HCT116 (cell line): Measurements from ENCODE around the gene IMMP2L. TPM values are rescaled to one million over a fixed set of nuclear protein-coding genes. Genes with fewer than 3 reads are reported as not detected.

Experiments
- ATAC-seq: fragments of 200-7000 bp; cut with Tn5 transposase; 2 replicates; pipeline ENCODE4 v1.9.1; 2020; ENCODE audit warnings: mild to moderate bottlenecking, moderate library complexity
- BruUV-seq: library from RNA; stranded (reverse); fragments of 400-500 nt; replicated peaks from 2 replicates; lab custom pipeline; 2021; lab: Mats Ljungman, UMichigan
- CTCF ChIA-PET: fragments of 300-600 bp; sonication (Branson Sonifier 250); formaldehyde crosslinking; loops from one replicate; lab custom pipeline; 2021; ENCODE audit warnings: antibody characterized with exemption; lab: Charles Lee
- POLR2A ChIA-PET: fragments of 300-600, 350-600 bp; sonication (Branson Sonifier 250); formaldehyde crosslinking; loops from one replicate; lab custom pipeline; 2021; ENCODE audit warnings: antibody characterized with exemption; lab: Charles Lee
- RAD21 ChIA-PET, 2 experiments: fragments of 300-600 bp; sonication (Branson Sonifier 250); formaldehyde crosslinking; loops; one replicate each; lab custom pipeline; 2023; ENCODE audit warnings: low total read pairs in 2 of 2; ENCODE audit not compliant: uncharacterized antibody in 2 of 2, unreplicated experiment in 2 of 2, low non-redundant PET in 1 of 2; lab: Charles Lee
- DNase-seq: peaks from one replicate; pipeline ENCODE4 v3.0.0-alpha.2; 2010; ENCODE audit warnings: low read depth, low spot score
- H2AFZ ChIP-seq: fragments of 200-600 bp; shearing (Covaris generic), sonication (generic); 2 replicates; pipeline ENCODE4 v1.6.1; 2017; ENCODE audit warnings: low read depth, mixed run types, mixed read lengths, antibody characterized with exemption, low read length; ENCODE audit not compliant: poor library complexity, severe bottlenecking
- H3K27ac ChIP-seq: 2 replicates; pipeline ENCODE4 v1.5.1; 2012; ENCODE audit warnings: low read depth, low read length
- H3K27me3 ChIP-seq: fragments of 200-600 bp; sonication (generic); 2 replicates; pipeline ENCODE4 v1.6.1; 2016; ENCODE audit warnings: mixed run types, low read length, mixed read lengths; ENCODE audit not compliant: insufficient read depth
- H3K36me3 ChIP-seq, 2 experiments: fragments of 200-500 bp in 1 of 2; fragments of 200-600 bp in 1 of 2; sonication (Bioruptor generic) in 1 of 2; sonication (generic) in 1 of 2; 2 replicates each; pipeline versions ENCODE4 v1.5.1 to v1.6.1; 2014 to 2016; ENCODE audit warnings: low read length in 2 of 2, inconsistent platforms in 1 of 2, mixed read lengths in 1 of 2, mixed run types in 1 of 2; ENCODE audit not compliant: insufficient read depth in 2 of 2, control insufficient read depth in 1 of 2
- H3K4me1 ChIP-seq, 2 experiments: fragments of 200-600 bp in 1 of 2; sonication (generic) in 1 of 2; 2 replicates each; pipeline versions ENCODE4 v1.5.1 to v1.6.1; 2012 to 2017; ENCODE audit warnings: low read length in 2 of 2, inconsistent platforms in 1 of 2, mild to moderate bottlenecking in 1 of 2, mixed read lengths in 1 of 2, mixed run types in 1 of 2, moderate library complexity in 1 of 2; ENCODE audit not compliant: insufficient read depth in 2 of 2, control insufficient read depth in 1 of 2
- H3K4me2 ChIP-seq: fragments of 200-600 bp; sonication (generic); 2 replicates; pipeline ENCODE4 v1.6.1; 2017; ENCODE audit warnings: mixed run types, low read length, mixed read lengths
- H3K4me3 ChIP-seq, 2 experiments: fragments of 200-600 bp in 1 of 2; sonication (generic) in 1 of 2; replicated peaks in 1 of 2; 2 replicates each; pipeline ENCODE4 v1.5.1; 2011 to 2016; ENCODE audit warnings: low read length in 2 of 2, control low read depth in 1 of 2, low read depth in 1 of 2, mild to moderate bottlenecking in 1 of 2, mixed read lengths in 1 of 2, mixed run types in 1 of 2
- H3K79me2 ChIP-seq: fragments of 200-600 bp; sonication (generic); 2 replicates; pipeline ENCODE4 v1.6.1; 2017; ENCODE audit warnings: mild to moderate bottlenecking, mixed run types, low read length, moderate library complexity, mixed read lengths; ENCODE audit not compliant: insufficient read depth
- H3K9ac ChIP-seq: fragments of 200-600 bp; sonication (generic); 2 replicates; pipeline ENCODE4 v1.6.1; 2016; ENCODE audit warnings: low read length, mixed read lengths
- H3K9me2 ChIP-seq: fragments of 200-600 bp; sonication (generic), shearing (Covaris generic); 2 replicates; pipeline ENCODE4 v1.6.1; 2017; ENCODE audit warnings: mixed run types, mild to moderate bottlenecking, moderate library complexity; ENCODE audit not compliant: insufficient read depth
- H3K9me3 ChIP-seq, 2 experiments: fragments of 200-500 bp in 1 of 2; fragments of 200-600 bp in 1 of 2; sonication (Bioruptor generic) in 1 of 2; sonication (generic) in 1 of 2; 2 replicates each; pipeline ENCODE4 v1.6.1; 2014 to 2017; ENCODE audit warnings: low read length in 2 of 2, mixed read lengths in 2 of 2, inconsistent platforms in 1 of 2, low read depth in 1 of 2, mild to moderate bottlenecking in 1 of 2, mixed run types in 1 of 2, moderate library complexity in 1 of 2; ENCODE audit not compliant: control insufficient read depth in 1 of 2, insufficient read depth in 1 of 2
- H4K20me1 ChIP-seq: fragments of 200-600 bp; sonication (generic), shearing (Covaris generic); 2 replicates; pipeline ENCODE4 v1.6.1; 2017; ENCODE audit warnings: mixed run types, mild to moderate bottlenecking, moderate library complexity; ENCODE audit not compliant: insufficient read depth
- CBX3 ChIP-seq: IDR thresholded peaks from 2 replicates; pipeline ENCODE4 v1.6.1; 2012; ENCODE audit warnings: low read depth
- CEBPB ChIP-seq: IDR thresholded peaks from 2 replicates; pipeline ENCODE4 v1.6.1; 2012; ENCODE audit warnings: low read depth
- EZH2phosphoT487 ChIP-seq: fragments of 200-600 bp; IDR thresholded peaks from 2 replicates; pipeline ENCODE4 v1.6.1; 2018; ENCODE audit warnings: antibody characterized with exemption, borderline replicate concordance
- FOSL1 ChIP-seq: IDR thresholded peaks from 2 replicates; pipeline ENCODE4 v1.6.1; 2012; ENCODE audit warnings: low read depth
- POLR2AphosphoS5 ChIP-seq: IDR thresholded peaks from 2 replicates; pipeline ENCODE4 v1.6.1; 2011; ENCODE audit warnings: mild to moderate bottlenecking, low read depth, low read length, moderate library complexity
- RAD21 ChIP-seq: IDR thresholded peaks from 2 replicates; pipeline ENCODE4 v1.6.1; 2012; ENCODE audit warnings: low read depth, mild to moderate bottlenecking
- ZNF274 ChIP-seq: fragments of 200-500 bp; sonication (Bioruptor generic); IDR thresholded peaks from 2 replicates; pipeline ENCODE4 v1.6.1; 2014; ENCODE audit warnings: mild to moderate bottlenecking, low read depth, low read length, inconsistent platforms
- intact Hi-C: fragments of 100-400 bp; cut with micrococcal nuclease; formaldehyde crosslinking; loops from 2 replicates; pipeline ENCODE4 v1.10.0; 2022
- total RNA-seq: library from RNA; stranded (reverse); gene quantifications from one replicate; pipeline ENCODE4 v1.2.1, GENCODE V29; 2021; ENCODE audit not compliant: unreplicated experiment

Gene IMMP2L
- total RNA-seq, 1 experiment from 2014 or later, result 21.1 TPM

GRCh38 chr7:110764852-110765251 is 797.4 kb downstream of the IMMP2L start:
- no peak overlapping the region for H3K4me2 ChIP-seq
- H3K36me3 ChIP-seq, result no peaks in the 10 kb centered on the region
- H3K4me1 ChIP-seq, result no peaks in the 10 kb centered on the region
- H2AFZ ChIP-seq, result no peak overlapping the region
- H4K20me1 ChIP-seq, result no peaks in the 10 kb centered on the region
- TF ChIP-seq RAD21 (no peak), FOSL1 (no peak), CBX3 (no peak), POLR2AphosphoS5 (no peak)
- no peak overlapping the region for H3K4me3 ChIP-seq
- H3K27me3 ChIP-seq, result no peaks in the 10 kb centered on the region
- BruUV-seq, result no TSS peak
- no peak overlapping the region for H3K27ac ChIP-seq
- H3K9ac ChIP-seq, result no peak overlapping the region
- no peaks in the 10 kb centered on the region for H3K9me3 ChIP-seq
- ChIA-PET CTCF (no interaction called here), RAD21 (no interaction called here), POLR2A (no interaction called here)
- ATAC-seq (no peak), DNase-seq (no peak)
- H3K79me2 ChIP-seq, result no peaks in the 10 kb centered on the region
- intact Hi-C loops, result no loop called here
- H3K9me2 ChIP-seq, result no peaks in the 10 kb centered on the region

GRCh38 chr7:110762546-110763225 is 799.6 kb downstream of the IMMP2L start:
- intact Hi-C loops, result no loop called here
- H4K20me1 ChIP-seq, result no peaks in the 10 kb centered on the region
- no peaks in the 10 kb centered on the region for H3K9me3 ChIP-seq
- H3K79me2 ChIP-seq, result no peaks in the 10 kb centered on the region
- ATAC-seq (no peak), DNase-seq (no peak)
- H3K4me3 ChIP-seq, result no peak overlapping the region
- TF ChIP-seq ZNF274 (no peak), EZH2phosphoT487 (no peak), CEBPB (no peak)
- no TSS peak for BruUV-seq
- H3K27ac ChIP-seq, result no peak overlapping the region
- ChIA-PET CTCF (no interaction called here), RAD21 (no interaction called here), POLR2A (no interaction called here)
- H3K4me2 ChIP-seq, result no peak overlapping the region
- H3K27me3 ChIP-seq, result no peaks in the 10 kb centered on the region
- no peak overlapping the region for H2AFZ ChIP-seq
- no peaks in the 10 kb centered on the region for H3K36me3 ChIP-seq
- no peaks in the 10 kb centered on the region for H3K4me1 ChIP-seq
- H3K9me2 ChIP-seq, result no peaks in the 10 kb centered on the region
- no peak overlapping the region for H3K9ac ChIP-seq
